Erythroblast (primary cell): ENCODE results near the gene CEBPA.

Source experiments
- GATA1 ChIP-seq: IDR thresholded peaks from 2 replicates; pipeline ENCODE4 v1.6.1; 2011; ENCODE audit warnings: low read depth, mild to moderate bottlenecking, control low read depth, low read length, moderate library complexity
- POLR2A ChIP-seq: IDR thresholded peaks from 2 replicates; pipeline ENCODE4 v1.6.1; 2011; ENCODE audit warnings: mild to moderate bottlenecking, low read length

- TF ChIP-seq POLR2A (no peak), GATA1 (no peak)
These were observed 50.7 kb downstream of the CEBPA start for GRCh38 chr19:33251526-33252090.
